H9 (cell line): ENCODE results near the gene PDE4B. TPM values are rescaled to one million over a fixed set of nuclear protein-coding genes. Genes with fewer than 3 reads are reported as not detected.

Experiments
- DNase-seq: peaks from one replicate; pipeline ENCODE4 v3.0.0-alpha.2; 2017
- H2AFZ ChIP-seq: one replicate; pipeline ENCODE4 v1.6.1; 2013; ENCODE audit warnings: mild to moderate bottlenecking, low read length, control low read depth, moderate library complexity
- H2AK5ac ChIP-seq: 2 replicates; pipeline ENCODE4 v1.6.1; 2013; ENCODE audit warnings: low read length, control low read depth, mixed read lengths; ENCODE audit not compliant: insufficient read length
- H2BK120ac ChIP-seq: one replicate; pipeline ENCODE4 v1.6.1; 2013; ENCODE audit warnings: low read depth, mild to moderate bottlenecking, low read length, control low read depth, inconsistent platforms; ENCODE audit not compliant: poor library complexity, severe bottlenecking
- H2BK12ac ChIP-seq: 2 replicates; pipeline ENCODE4 v1.6.1; 2013; ENCODE audit warnings: low read length, control low read depth, mixed read lengths, low read depth; ENCODE audit not compliant: insufficient read length
- H2BK15ac ChIP-seq: 2 replicates; pipeline ENCODE4 v1.6.1; 2013; ENCODE audit warnings: low read depth, low read length, control low read depth
- H2BK20ac ChIP-seq: one replicate; pipeline ENCODE4 v1.6.1; 2013; ENCODE audit warnings: low read depth, mild to moderate bottlenecking, low read length, control low read depth, inconsistent platforms; ENCODE audit not compliant: poor library complexity, severe bottlenecking
- H2BK5ac ChIP-seq: 2 replicates; pipeline ENCODE4 v1.6.1; 2013; ENCODE audit warnings: low read length, control low read depth, mixed read lengths; ENCODE audit not compliant: insufficient read length
- H3K14ac ChIP-seq: 2 replicates; pipeline ENCODE4 v1.6.1; 2013; ENCODE audit warnings: low read length, control low read depth; ENCODE audit not compliant: insufficient read depth
- H3K18ac ChIP-seq: 2 replicates; pipeline ENCODE4 v1.6.1; 2013; ENCODE audit warnings: low read depth, mild to moderate bottlenecking, mixed read lengths, low read length, control low read depth; ENCODE audit not compliant: insufficient read length
- H3K23ac ChIP-seq: 2 replicates; pipeline ENCODE4 v1.6.1; 2013; ENCODE audit warnings: low read length, control low read depth, mixed read lengths, low read depth; ENCODE audit not compliant: insufficient read length
- H3K23me2 ChIP-seq: 2 replicates; pipeline ENCODE4 v1.6.1; 2013; ENCODE audit warnings: low read depth, mild to moderate bottlenecking, mixed read lengths, low read length, control low read depth; ENCODE audit not compliant: insufficient read length, poor library complexity, severe bottlenecking
- H3K27ac ChIP-seq: 2 replicates; pipeline ENCODE4 v1.5.1; 2013; ENCODE audit warnings: low read length, control low read depth, mixed read lengths, low read depth; ENCODE audit not compliant: insufficient read length
- H3K27me3 ChIP-seq: 2 replicates; pipeline ENCODE4 v1.6.1; 2013; ENCODE audit warnings: low read length, control low read depth, inconsistent platforms; ENCODE audit not compliant: insufficient read depth
- H3K4ac ChIP-seq: 2 replicates; pipeline ENCODE4 v1.6.1; 2013; ENCODE audit warnings: low read depth, mild to moderate bottlenecking, control low read depth, inconsistent platforms, low read length, moderate library complexity
- H3K4me1 ChIP-seq: 2 replicates; pipeline ENCODE4 v1.6.1; 2013; ENCODE audit warnings: low read length, control low read depth, inconsistent platforms; ENCODE audit not compliant: insufficient read depth
- H3K4me2 ChIP-seq: 2 replicates; pipeline ENCODE4 v1.6.1; 2013; ENCODE audit warnings: low read length, control low read depth, mixed read lengths; ENCODE audit not compliant: insufficient read length, insufficient read depth
- H3K56ac ChIP-seq: 2 replicates; pipeline ENCODE4 v1.6.1; 2013; ENCODE audit warnings: low read depth, mild to moderate bottlenecking, mixed read lengths, low read length, control low read depth; ENCODE audit not compliant: insufficient read length
- H3K79me1 ChIP-seq: 2 replicates; pipeline ENCODE4 v1.6.1; 2013; ENCODE audit warnings: low read depth, mild to moderate bottlenecking, moderate library complexity, low read length, control low read depth, inconsistent platforms; ENCODE audit not compliant: insufficient read depth, poor library complexity, severe bottlenecking
- H3K79me2 ChIP-seq: 2 replicates; pipeline ENCODE4 v1.6.1; 2013; ENCODE audit warnings: low read length, control low read depth, inconsistent platforms; ENCODE audit not compliant: insufficient read depth
- H3K9ac ChIP-seq: 2 replicates; pipeline ENCODE4 v1.6.1; 2013; ENCODE audit warnings: low read length, control low read depth, mixed read lengths; ENCODE audit not compliant: insufficient read length; ENCODE audit errors: extremely low read depth
- H3K9me3 ChIP-seq: one replicate; pipeline ENCODE4 v1.6.1; 2013; ENCODE audit warnings: low read depth, low read length, inconsistent platforms; ENCODE audit not compliant: control insufficient read depth
- H3T11ph ChIP-seq: one replicate; pipeline ENCODE4 v1.6.1; 2013; ENCODE audit warnings: mild to moderate bottlenecking, low read length, control low read depth, inconsistent platforms
- H4K20me1 ChIP-seq: one replicate; pipeline ENCODE4 v1.6.1; 2013; ENCODE audit not compliant: control insufficient read depth, insufficient read length, insufficient read depth
- H4K5ac ChIP-seq: 2 replicates; pipeline ENCODE4 v1.6.1; 2013; ENCODE audit warnings: low read depth, mild to moderate bottlenecking, mixed read lengths, low read length, control low read depth; ENCODE audit not compliant: insufficient read length
- H4K8ac ChIP-seq: replicated peaks from 2 replicates; pipeline ENCODE4 v1.6.1; 2013; ENCODE audit warnings: low read length, control low read depth, mixed read lengths, low read depth; ENCODE audit not compliant: insufficient read length
- H4K91ac ChIP-seq: 2 replicates; pipeline ENCODE4 v1.6.1; 2013; ENCODE audit warnings: low read depth, mild to moderate bottlenecking, moderate library complexity, mixed read lengths, low read length, control low read depth; ENCODE audit not compliant: insufficient read length
- H3K27ac Mint-ChIP-seq, 3 experiments: 2 replicates in 2 of 3; 3 replicates in 1 of 3; pipeline ENCODE4 v1.8.0; 2020 to 2021; ENCODE audit warnings: mixed read lengths in 3 of 3, mild to moderate bottlenecking in 1 of 3, moderate library complexity in 1 of 3
- H3K27me3 Mint-ChIP-seq: 2 replicates; pipeline ENCODE4 v1.8.0; 2021; ENCODE audit warnings: low read depth, mild to moderate bottlenecking, moderate library complexity, mixed read lengths
- H3K36me3 Mint-ChIP-seq, 3 experiments: 2 replicates in 2 of 3; 3 replicates in 1 of 3; pipeline ENCODE4 v1.8.0; 2020 to 2021; ENCODE audit warnings: low read depth in 3 of 3, mixed read lengths in 3 of 3; ENCODE audit not compliant: insufficient read depth in 1 of 3
- H3K4me1 Mint-ChIP-seq, 2 experiments: 2 replicates each; pipeline ENCODE4 v1.8.0; 2020; ENCODE audit warnings: mixed read lengths in 2 of 2
- H3K4me3 Mint-ChIP-seq, 2 experiments: 2 replicates in 1 of 2; 3 replicates in 1 of 2; pipeline ENCODE4 v1.8.0; 2020 to 2021; ENCODE audit warnings: mild to moderate bottlenecking in 2 of 2, mixed read lengths in 2 of 2, moderate library complexity in 1 of 2
- H3K9me3 Mint-ChIP-seq, 2 experiments: 2 replicates in 1 of 2; 3 replicates in 1 of 2; pipeline ENCODE4 v1.8.0; 2020; ENCODE audit warnings: mild to moderate bottlenecking in 2 of 2, mixed read lengths in 2 of 2, moderate library complexity in 1 of 2
- WGBS: extraction: QIAGEN DNeasy Blood & Tissue Kit; methylation state at CpG from one replicate; pipeline ENCODE4 v1.1.7; 2013; ENCODE audit warnings: missing lambda C conversion rate, low lambda C conversion rate, mixed read lengths; ENCODE audit not compliant: insufficient read length; ENCODE audit errors: extremely low coverage; 5-methylcytosine and 5-hydroxymethylcytosine counted together
- total RNA-seq: library from RNA; stranded (reverse); gene quantifications from 2 replicates; pipeline ENCODE4 v1.2.1, GENCODE V29; 2021
- TF ChIP-seq, protein P1 (sequence below): fragments of 200-600 bp; sonication (generic); conservative IDR thresholded peaks from 3 replicates; pipeline ENCODE4 v1.8.0; 2021; ENCODE audit warnings: antibody characterized with exemption, mild to moderate bottlenecking

PDE4B gene
- total RNA-seq, 1 experiment from 2014 or later = 19.8 TPM

- Histone ChIP-seq H2AFZ (no peak overlapping the region), H3K56ac (no peak overlapping the region), H3K4me2 (no peak overlapping the region), H2BK5ac (no peak overlapping the region), H3K9ac (no peak overlapping the region), H2AK5ac (no peak overlapping the region), H2BK20ac (no peak overlapping the region), H4K20me1 (no peaks in the 10 kb centered on the region), H3K23me2 (no peaks in the 10 kb centered on the region), H3K14ac (no peak overlapping the region), H3K23ac (no peak overlapping the region), H4K8ac (no peak overlapping the region), H2BK15ac (no peak overlapping the region), H4K91ac (no peak overlapping the region), H2BK12ac (no peak overlapping the region), H3K4ac (no peak overlapping the region), H3T11ph (no peak overlapping the region), H3K18ac (no peak overlapping the region), H3K79me2 (no peaks in the 10 kb centered on the region), H2BK120ac (no peak overlapping the region), H3K27ac (no peak overlapping the region), H3K9me3 (no peaks in the 10 kb centered on the region), H3K27me3 (no peaks in the 10 kb centered on the region), H3K4me1 (no peaks in the 10 kb centered on the region), H4K5ac (no peak overlapping the region), H3K79me1 (no peaks in the 10 kb centered on the region)
- DNase-seq = no peak
- no peaks in the 10 kb centered on the region for H3K9me3 Mint-ChIP-seq
- H3K27me3 Mint-ChIP-seq = no peaks in the 10 kb centered on the region; the same call in 1 of the 2 replicates
- WGBS = no CpG with 5 or more reads among the region's 4 CpGs
- no peaks in the 10 kb centered on the region for H3K36me3 Mint-ChIP-seq
- TF ChIP-seq, protein P1, sequence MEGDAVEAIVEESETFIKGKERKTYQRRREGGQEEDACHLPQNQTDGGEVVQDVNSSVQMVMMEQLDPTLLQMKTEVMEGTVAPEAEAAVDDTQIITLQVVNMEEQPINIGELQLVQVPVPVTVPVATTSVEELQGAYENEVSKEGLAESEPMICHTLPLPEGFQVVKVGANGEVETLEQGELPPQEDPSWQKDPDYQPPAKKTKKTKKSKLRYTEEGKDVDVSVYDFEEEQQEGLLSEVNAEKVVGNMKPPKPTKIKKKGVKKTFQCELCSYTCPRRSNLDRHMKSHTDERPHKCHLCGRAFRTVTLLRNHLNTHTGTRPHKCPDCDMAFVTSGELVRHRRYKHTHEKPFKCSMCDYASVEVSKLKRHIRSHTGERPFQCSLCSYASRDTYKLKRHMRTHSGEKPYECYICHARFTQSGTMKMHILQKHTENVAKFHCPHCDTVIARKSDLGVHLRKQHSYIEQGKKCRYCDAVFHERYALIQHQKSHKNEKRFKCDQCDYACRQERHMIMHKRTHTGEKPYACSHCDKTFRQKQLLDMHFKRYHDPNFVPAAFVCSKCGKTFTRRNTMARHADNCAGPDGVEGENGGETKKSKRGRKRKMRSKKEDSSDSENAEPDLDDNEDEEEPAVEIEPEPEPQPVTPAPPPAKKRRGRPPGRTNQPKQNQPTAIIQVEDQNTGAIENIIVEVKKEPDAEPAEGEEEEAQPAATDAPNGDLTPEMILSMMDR = no peak
- H3K27ac Mint-ChIP-seq = no peak overlapping the region
- H3K4me3 Mint-ChIP-seq = no peak overlapping the region
- peaks cover 3 to 5% of the 10 kb centered on the region in 2 experiments; a peak in 1 of 4 replicates for H3K4me1 Mint-ChIP-seq
Measured at GRCh38 chr1:66226985-66227384, 434.3 kb downstream of the PDE4B start.
